Spleen (tissue), 11 donors: ENCODE data around the gene LOXHD1. TPM values are rescaled to one million over a fixed set of nuclear protein-coding genes. Genes with fewer than 3 reads are reported as not detected.
A peak's percentile ranks its signal among the peaks of the same experiment; 100 is the strongest.

Experiments used
- DNase-seq: peaks from one replicate; pipeline ENCODE4 v3.0.0-alpha.2; 2020
- H3K27ac ChIP-seq, 8 donors: fragments of 200-600 bp; sonication (generic) in 7 of 8; 1 replicate in 4 of 8; 2 replicates in 4 of 8; pipeline versions ENCODE4 v1.5.0 to v1.8.0; 2016 to 2021; ENCODE audit warnings: inconsistent platforms in 4 of 8, mild to moderate bottlenecking in 4 of 8, moderate library complexity in 1 of 8
- H3K27me3 ChIP-seq, 7 donors: fragments of 200-600 bp; sonication (generic) in 6 of 7; replicated peaks in 1 of 7; 1 replicate in 4 of 7; 2 replicates in 3 of 7; pipeline versions ENCODE4 v1.5.0 to v1.8.0; 2016 to 2021; ENCODE audit warnings: inconsistent platforms in 3 of 7, mild to moderate bottlenecking in 1 of 7
- H3K36me3 ChIP-seq, 6 donors: fragments of 200-600 bp; sonication (generic) in 5 of 6; 1 replicate in 4 of 6; 2 replicates in 2 of 6; pipeline versions ENCODE4 v1.5.0 to v1.8.0; 2016 to 2021; ENCODE audit warnings: inconsistent platforms in 2 of 6
- H3K4me1 ChIP-seq, 6 donors: fragments of 200-600 bp; sonication (generic) in 5 of 6; 1 replicate in 3 of 6; 2 replicates in 3 of 6; pipeline versions ENCODE4 v1.5.0 to v1.8.0; 2016 to 2021; ENCODE audit warnings: inconsistent platforms in 3 of 6
- H3K4me3 ChIP-seq, 8 donors: fragments of 200-600 bp; sonication (generic) in 7 of 8; 1 replicate in 4 of 8; 2 replicates in 4 of 8; pipeline versions ENCODE4 v1.5.0 to v1.8.0; 2016 to 2021; ENCODE audit warnings: inconsistent platforms in 4 of 8, mild to moderate bottlenecking in 4 of 8, moderate library complexity in 2 of 8
- H3K9me3 ChIP-seq, 8 donors: fragments of 200-600 bp; sonication (generic) in 7 of 8; 1 replicate in 4 of 8; 2 replicates in 4 of 8; pipeline versions ENCODE4 v1.5.0 to v1.8.0; 2016 to 2021; ENCODE audit warnings: inconsistent platforms in 4 of 8
- CTCF ChIP-seq, 11 experiments: fragments of 200-600 bp in 7 of 11; fragments of 450-650 bp in 4 of 11; sonication (generic) in 4 of 11; IDR thresholded peaks in 8 of 11; conservative IDR thresholded peaks in 3 of 11; 1 replicate in 7 of 11; 2 replicates in 4 of 11; pipeline versions ENCODE4 v1.4.0 to v1.8.0; 2016 to 2021; ENCODE audit warnings: antibody characterized with exemption in 11 of 11, inconsistent platforms in 4 of 11, mild to moderate bottlenecking in 1 of 11
- POLR2A ChIP-seq, 3 donors: fragments of 450-650 bp; IDR thresholded peaks; one replicate each; pipeline ENCODE4 v1.5.1; 2017; ENCODE audit warnings: antibody characterized with exemption in 3 of 3, mild to moderate bottlenecking in 1 of 3
- POLR2AphosphoS5 ChIP-seq, 3 donors: sonication (generic); formaldehyde crosslinking; IDR thresholded peaks; one replicate each; pipeline ENCODE4 v1.5.1; 2017; ENCODE audit warnings: antibody characterized with exemption in 3 of 3
- WGBS, 5 donors: extraction: QIAGEN DNeasy Blood & Tissue Kit in 3 of 5; methylation state at CpG; one replicate each; pipeline versions ENCODE4 v1.1.5 to v1.1.7; 2013 to 2018; 5-methylcytosine and 5-hydroxymethylcytosine counted together
- intact Hi-C: fragments of 100-400 bp; cut with DNase I; formaldehyde crosslinking; loops from one replicate; pipeline ENCODE4 v1.15.0; 2023; ENCODE audit warnings: low total_unique reads
- polyA plus RNA-seq, 3 donors: library from polyadenylated mRNA; stranded (reverse); fragments of 200-250 nt; gene quantifications; one replicate each; pipeline ENCODE4 v1.2.1, GENCODE V29; 2013
- total RNA-seq, 7 donors: library from RNA; depleted of rRNA in 3 of 7; stranded (reverse); fragments of >200 nt in 3 of 7; fragmentation: NEBNext Ultra II Directional in 4 of 7; extraction: Animal tissue kit (Norgen Biotek cat#: 25700) in 4 of 7; gene quantifications; one replicate each; pipeline versions ENCODE4 v1.1.0 to v1.2.1, GENCODE V29; 2016 to 2021
- donor health status: healthy with polysubstance abuse.
- donor health status: DM: no; HTN: no; CAD: no; lungs with moderate emphysema.
- donor health status: DM: no; HTN: no; CAD: no.
- donor health status: Bipolar disorder and iron deficiency.
- donor health status: healthy.
- donor health status: DM: no; HTN: no; CAD: no.
- donor health status: DM: yes; HTN: yes; CAD: no.

LOXHD1 gene
- total and polyA plus RNA-seq, 10 donors, result 0.09 to 6.0 (median 2.1) TPM

- Histone ChIP-seq H3K27ac (no peak overlapping the region), H3K4me1 (no peaks in the 10 kb centered on the region), H3K9me3 (peaks cover 0 to 13% (median 10%) of the 10 kb centered on the region in 8 donors), H3K27me3 (peaks cover 0 to 24% (median 0%) of the 10 kb centered on the region in 7 donors), H3K4me3 (no peak overlapping the region), H3K36me3 (peaks cover 0 to 13% (median 0%) of the 10 kb centered on the region in 6 donors)
- no peak for DNase-seq
- intact Hi-C loops, result loop anchor here (5.0 kb wide), 1 partner anchor 200 kb away; no protein-coding TSS in a partner anchor
- 69 to 94% (median 73%) methylated on average over 1 of the region's 1 CpG for WGBS, 5 donors
- no peak for TF ChIP-seq POLR2AphosphoS5 (IDR thresholded peaks at IDR 0.05)
- no peak for TF ChIP-seq CTCF (IDR thresholded peaks at IDR 0.05 in 8 of 11, conservative IDR thresholded peaks at IDR 0.05 in 3 of 11)
- no peak for TF ChIP-seq POLR2A (IDR thresholded peaks at IDR 0.05)
Measured at GRCh38 chr18:46481847-46482245, 175.2 kb downstream of the LOXHD1 start.

- no peak for DNase-seq
- no peak for TF ChIP-seq POLR2AphosphoS5 (IDR thresholded peaks at IDR 0.05)
- TF ChIP-seq CTCF (IDR thresholded peaks at IDR 0.05 in 8 of 11, conservative IDR thresholded peaks at IDR 0.05 in 3 of 11), result peak; percentile 65 to 88 (median 76)
- TF ChIP-seq POLR2A (IDR thresholded peaks at IDR 0.05), result no peak
Measured at GRCh38 chr18:46481048-46481846, 175.8 kb downstream of the LOXHD1 start.

GRCh38 chr18:46480226-46480625, 176.8 kb downstream of the LOXHD1 start:
- Histone ChIP-seq H3K27me3 (peaks cover 0 to 18% (median 0%) of the 10 kb centered on the region in 7 donors), H3K4me1 (no peaks in the 10 kb centered on the region), H3K27ac (no peak overlapping the region), H3K9me3 (peaks cover 0 to 13% (median 10%) of the 10 kb centered on the region in 8 donors), H3K36me3 (peaks cover 0 to 13% (median 0%) of the 10 kb centered on the region in 6 donors), H3K4me3 (no peak overlapping the region)
- intact Hi-C loops, result loop anchor here (5.0 kb wide), 1 partner anchor 198 kb away; no protein-coding TSS in a partner anchor
- TF ChIP-seq POLR2AphosphoS5 (IDR thresholded peaks at IDR 0.05) (no peak), POLR2A (IDR thresholded peaks at IDR 0.05) (no peak), CTCF (IDR thresholded peaks at IDR 0.05 in 8 of 11, conservative IDR thresholded peaks at IDR 0.05 in 3 of 11) (no peak)
- no peak for DNase-seq
- WGBS, 5 donors, result 58 to 73% (median 70%) methylated on average over 5 of the region's 5 CpGs

More at GRCh38 chr18:46481048-46481846, 175.8 kb downstream of the LOXHD1 start:
- intact Hi-C loops, result loop anchor here (5.0 kb wide), 1 partner anchor 199 kb away; no protein-coding TSS in a partner anchor
- Histone ChIP-seq H3K27ac (no peak overlapping the region), H3K4me1 (no peaks in the 10 kb centered on the region), H3K4me3 (no peak overlapping the region), H3K36me3 (peaks cover 0 to 13% (median 0%) of the 10 kb centered on the region in 6 donors), H3K9me3 (peaks cover 0 to 13% (median 10%) of the 10 kb centered on the region in 8 donors), H3K27me3 (peaks cover 0 to 24% (median 0%) of the 10 kb centered on the region in 7 donors)
- WGBS, 5 donors, result 47 to 54% (median 50%) methylated on average over 8 to 9 of the region's 9 CpGs

- Histone ChIP-seq H3K4me1 (no peaks in the 10 kb centered on the region), H3K4me3 (no peak overlapping the region), H3K27me3 (peaks cover 0 to 10% (median 0%) of the 10 kb centered on the region in 7 donors), H3K27ac (no peak overlapping the region), H3K9me3 (peaks cover 0 to 13% (median 10%) of the 10 kb centered on the region in 8 donors), H3K36me3 (peaks cover 0 to 13% (median 0%) of the 10 kb centered on the region in 6 donors)
- TF ChIP-seq POLR2AphosphoS5 (IDR thresholded peaks at IDR 0.05) (no peak), POLR2A (IDR thresholded peaks at IDR 0.05) (no peak), CTCF (IDR thresholded peaks at IDR 0.05 in 8 of 11, conservative IDR thresholded peaks at IDR 0.05 in 3 of 11) (no peak)
- intact Hi-C loops, result no loop called here
- WGBS, 5 donors, result 93 to 98% (median 97%) methylated on average over 2 of the region's 2 CpGs
- DNase-seq, result no peak
Measured at GRCh38 chr18:46478796-46479195, 178.2 kb downstream of the LOXHD1 start.
